ENCODE data around the gene ZFYVE28. TPM values are rescaled to one million over a fixed set of nuclear protein-coding genes. Genes with fewer than 3 reads are reported as not detected.

The ZFYVE28 gene
- total and polyA plus RNA-seq, 9 donors: 1.3 to 12.1 (median 8.6) TPM

- intact Hi-C loops (cut with DNase I): no loop called here
- no peaks in the 10 kb centered on the region for H3K36me3 ChIP-seq
- H3K9me3 ChIP-seq: no peaks in the 10 kb centered on the region
- H3K4me1 ChIP-seq (ENCODE audit: insufficient read depth): peaks cover 6% of the 10 kb centered on the region
- 80 to 85% (median 84%) methylated on average over 10 of the region's 10 CpGs for WGBS, 3 donors
- no peak for DNase-seq
- H3K4me3 ChIP-seq: no peak overlapping the region
- no peaks in the 10 kb centered on the region for H3K27me3 ChIP-seq
- TF ChIP-seq EP300 (IDR thresholded peaks at IDR 0.05): no peak
- no peak for TF ChIP-seq CTCF (IDR thresholded peaks at IDR 0.05)
- TF ChIP-seq POLR2A (IDR thresholded peaks at IDR 0.05): no peak
- H3K27ac ChIP-seq: no peak overlapping the region
Observed at GRCh38 chr4:2423695-2424094, 5.2 kb upstream of the ZFYVE28 start.

GRCh38 chr4:2423066-2423465 is 4.6 kb upstream of the ZFYVE28 start:
- no peak for TF ChIP-seq CTCF (IDR thresholded peaks at IDR 0.05)
- no peak for TF ChIP-seq EP300 (IDR thresholded peaks at IDR 0.05)
- TF ChIP-seq POLR2A (IDR thresholded peaks at IDR 0.05): no peak
- Histone ChIP-seq H3K27me3 (no peaks in the 10 kb centered on the region), H3K9me3 (no peaks in the 10 kb centered on the region), H3K4me3 (no peak overlapping the region), H3K36me3 (no peaks in the 10 kb centered on the region), H3K4me1 (ENCODE audit: insufficient read depth) (peaks cover 6% of the 10 kb centered on the region), H3K27ac (no peak overlapping the region)
- WGBS, 3 donors: 84 to 96% (median 89%) methylated on average over 4 of the region's 4 CpGs
- intact Hi-C loops (cut with DNase I): no loop called here
- no peak for DNase-seq

- intact Hi-C loops (cut with DNase I): no loop called here
- H3K27me3 ChIP-seq: peaks cover under 1% of the 10 kb centered on the region
Observed at GRCh38 chr4:2421928-2422327, 3.5 kb upstream of the ZFYVE28 start.

GRCh38 chr4:2419814-2420213 is 1.4 kb upstream of the ZFYVE28 start:
- H3K27ac ChIP-seq: no peak overlapping the region
- DNase-seq: no peak
- intact Hi-C loops (cut with DNase I): loop anchor here (5.0 to 10.0 kb wide), 4 partner anchors 155 to 178 kb away; partner anchors contain the start of genes HAUS3 (in 1 of the 4), MXD4 (in 1 of the 4) and POLN (in 1 of the 4)
- peaks cover 3% of the 10 kb centered on the region for H3K27me3 ChIP-seq
- H3K4me1 ChIP-seq (ENCODE audit: insufficient read depth): peaks cover 10% of the 10 kb centered on the region
- no peak overlapping the region for H3K4me3 ChIP-seq
- no peaks in the 10 kb centered on the region for H3K9me3 ChIP-seq
- TF ChIP-seq POLR2A (IDR thresholded peaks at IDR 0.05) (no peak), CTCF (IDR thresholded peaks at IDR 0.05) (no peak), EP300 (IDR thresholded peaks at IDR 0.05) (no peak)
- no peaks in the 10 kb centered on the region for H3K36me3 ChIP-seq
- 27 to 42% (median 34%) methylated on average over 9 of the region's 9 CpGs for WGBS, 3 donors

More at GRCh38 chr4:2421928-2422327, 3.5 kb upstream of the ZFYVE28 start:
- DNase-seq: no peak
- no peaks in the 10 kb centered on the region for H3K36me3 ChIP-seq
- no peak overlapping the region for H3K27ac ChIP-seq
- peaks cover 10% of the 10 kb centered on the region for H3K4me1 ChIP-seq (ENCODE audit: insufficient read depth)
- WGBS, 3 donors: 81 to 84% (median 82%) methylated on average over 6 of the region's 6 CpGs
- no peak overlapping the region for H3K4me3 ChIP-seq
- TF ChIP-seq EP300 (IDR thresholded peaks at IDR 0.05) (no peak), POLR2A (IDR thresholded peaks at IDR 0.05) (no peak)
- no peaks in the 10 kb centered on the region for H3K9me3 ChIP-seq

Measured in ovary (tissue), 9 donors.